ENCODE data around the gene ZMYND19. TPM values are rescaled to one million over a fixed set of nuclear protein-coding genes. Genes with fewer than 3 reads are reported as not detected.

Gene ZMYND19
- total and polyA plus RNA-seq, 12 donors: 5.2 to 33.5 (median 17.9) TPM

DNA sequence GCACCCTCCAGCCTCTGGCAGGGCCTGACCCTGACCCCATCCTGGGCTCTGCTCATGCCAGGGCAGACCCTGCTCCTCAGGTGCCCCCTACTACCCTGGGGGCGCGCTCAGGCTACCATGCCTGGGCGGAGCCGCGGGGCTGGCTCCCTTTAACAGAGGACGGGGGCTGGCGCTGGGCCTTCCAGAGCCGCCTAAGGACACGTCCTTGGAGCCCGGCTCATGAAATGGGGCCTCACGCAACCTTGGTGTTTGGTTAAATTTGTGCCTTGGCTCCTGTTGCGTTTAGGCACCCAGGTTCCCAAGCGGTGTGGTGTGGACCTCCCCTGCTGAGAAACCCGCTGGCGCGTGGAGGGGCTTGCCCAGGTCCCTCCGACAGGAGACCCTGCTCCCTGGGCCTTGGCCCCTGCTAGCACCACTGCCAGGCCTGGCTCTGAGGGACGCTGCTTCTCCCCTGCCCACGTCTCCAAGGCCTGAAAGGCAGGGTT lies 25.1 kb upstream of the ZMYND19 start:
- Histone ChIP-seq H3K4me1 (replicated peaks in 1 of 2) (peaks cover 33 to 59% of the 10 kb centered on the region in 2 donors), H3K9me3 (replicated peaks in 1 of 3) (no peaks in the 10 kb centered on the region), H3K27ac (peak overlapping the region; percentile 72 to 86 (median 81)), H3K27me3 (no peaks in the 10 kb centered on the region), H3K36me3 (replicated peaks in 1 of 2) (peaks cover 0 to 20% of the 10 kb centered on the region in 2 donors), H3K4me3 (no peak overlapping the region)
- DNase-seq: peak; percentile 54 to 85 (median 69)
- intact Hi-C loops (cut with DNase I): no loop called here
- 25 to 58% (median 52%) methylated on average over 2 to 19 of the region's 19 CpGs for WGBS, 4 donors
- TF ChIP-seq, protein P1, sequence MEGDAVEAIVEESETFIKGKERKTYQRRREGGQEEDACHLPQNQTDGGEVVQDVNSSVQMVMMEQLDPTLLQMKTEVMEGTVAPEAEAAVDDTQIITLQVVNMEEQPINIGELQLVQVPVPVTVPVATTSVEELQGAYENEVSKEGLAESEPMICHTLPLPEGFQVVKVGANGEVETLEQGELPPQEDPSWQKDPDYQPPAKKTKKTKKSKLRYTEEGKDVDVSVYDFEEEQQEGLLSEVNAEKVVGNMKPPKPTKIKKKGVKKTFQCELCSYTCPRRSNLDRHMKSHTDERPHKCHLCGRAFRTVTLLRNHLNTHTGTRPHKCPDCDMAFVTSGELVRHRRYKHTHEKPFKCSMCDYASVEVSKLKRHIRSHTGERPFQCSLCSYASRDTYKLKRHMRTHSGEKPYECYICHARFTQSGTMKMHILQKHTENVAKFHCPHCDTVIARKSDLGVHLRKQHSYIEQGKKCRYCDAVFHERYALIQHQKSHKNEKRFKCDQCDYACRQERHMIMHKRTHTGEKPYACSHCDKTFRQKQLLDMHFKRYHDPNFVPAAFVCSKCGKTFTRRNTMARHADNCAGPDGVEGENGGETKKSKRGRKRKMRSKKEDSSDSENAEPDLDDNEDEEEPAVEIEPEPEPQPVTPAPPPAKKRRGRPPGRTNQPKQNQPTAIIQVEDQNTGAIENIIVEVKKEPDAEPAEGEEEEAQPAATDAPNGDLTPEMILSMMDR (IDR thresholded peaks at IDR 0.05): no peak
- TF ChIP-seq POLR2A (IDR thresholded peaks at IDR 0.05): no peak

- H3K4me3 ChIP-seq: no peak overlapping the region
- 69 to 86% (median 79%) methylated on average over 15 to 25 of the region's 25 CpGs for WGBS, 4 donors
- TF ChIP-seq POLR2A (IDR thresholded peaks at IDR 0.05): no peak
- TF ChIP-seq, protein P1 (IDR thresholded peaks at IDR 0.05): peak in 1 of 6 experiments; percentile 7
- peaks cover 0 to 20% of the 10 kb centered on the region in 2 donors for H3K36me3 ChIP-seq (replicated peaks in 1 of 2)
- H3K9me3 ChIP-seq (replicated peaks in 1 of 3): no peaks in the 10 kb centered on the region
- intact Hi-C loops (cut with DNase I): no loop called here
- H3K4me1 ChIP-seq (replicated peaks in 1 of 2): peaks cover 27 to 53% of the 10 kb centered on the region in 2 donors
- H3K27me3 ChIP-seq: no peaks in the 10 kb centered on the region
- DNase-seq: peak in 5 of 7 donors; percentile 48 to 80 (median 67)
- H3K27ac ChIP-seq: peak overlapping the region; percentile 72 to 86 (median 81)
Observed at GRCh38 chr9:137614631-137615386, 24.5 kb upstream of the ZMYND19 start.

GRCh38 chr9:137613738-137614523 lies 23.6 kb upstream of the ZMYND19 start:
- Histone ChIP-seq H3K27me3 (no peaks in the 10 kb centered on the region), H3K4me3 (no peak overlapping the region), H3K4me1 (replicated peaks in 1 of 2) (peaks cover 26 to 50% of the 10 kb centered on the region in 2 donors), H3K27ac (peak overlapping the region in 4 of 5 donors; percentile 72 to 86 (median 78)), H3K36me3 (replicated peaks in 1 of 2) (peaks cover 0 to 20% of the 10 kb centered on the region in 2 donors), H3K9me3 (replicated peaks in 1 of 3) (no peaks in the 10 kb centered on the region)
- DNase-seq: no peak
- WGBS, 4 donors: 86 to 93% (median 89%) methylated on average over 9 to 27 of the region's 27 CpGs
- TF ChIP-seq POLR2A (IDR thresholded peaks at IDR 0.05): no peak
- TF ChIP-seq, protein P1 (IDR thresholded peaks at IDR 0.05): no peak
- intact Hi-C loops (cut with DNase I): no loop called here

DNA sequence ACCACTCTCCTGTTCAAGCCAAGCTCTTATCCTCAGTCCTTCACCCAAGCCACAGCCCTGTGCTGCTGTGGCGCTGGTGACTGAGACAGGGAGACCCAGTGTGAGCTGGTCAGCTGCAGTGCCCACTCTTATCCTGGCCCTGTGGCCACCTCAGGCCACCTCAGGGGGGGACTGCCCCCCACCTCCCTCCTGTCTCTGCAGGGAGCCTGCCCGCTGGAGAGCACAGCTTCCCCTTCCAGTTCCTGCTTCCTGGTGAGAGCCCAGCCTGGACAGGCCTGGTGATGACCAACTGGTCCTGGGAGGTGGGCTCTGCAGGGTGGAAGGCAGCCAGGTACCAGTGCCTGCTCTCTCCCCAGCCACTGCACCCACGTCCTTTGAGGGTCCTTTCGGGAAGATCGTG lies 22.9 kb upstream of the ZMYND19 start:
- Histone ChIP-seq H3K4me3 (no peak overlapping the region), H3K4me1 (replicated peaks in 1 of 2) (peaks cover 26 to 50% of the 10 kb centered on the region in 2 donors), H3K9me3 (replicated peaks in 1 of 3) (no peaks in the 10 kb centered on the region), H3K27ac (peak overlapping the region in 2 of 5 donors; percentile 23 to 78), H3K27me3 (no peaks in the 10 kb centered on the region), H3K36me3 (replicated peaks in 1 of 2) (peaks cover 0 to 20% of the 10 kb centered on the region in 2 donors)
- TF ChIP-seq POLR2A (IDR thresholded peaks at IDR 0.05): no peak
- TF ChIP-seq, protein P1 (IDR thresholded peaks at IDR 0.05): no peak
- DNase-seq: no peak
- WGBS, 4 donors: 85 to 91% (median 86%) methylated on average over 4 to 5 of the region's 5 CpGs; no CpG with 5 or more reads in 1 of the 4 donors
- intact Hi-C loops (cut with DNase I): no loop called here

Data from adrenal gland (tissue), 12 donors.